Hepatocyte (in vitro differentiated cells): ENCODE measurements around the gene AMPD3.

Experiments
- CTCF ChIP-seq: fragments of 200-600 bp; sonication (generic); IDR thresholded peaks from 2 replicates; pipeline ENCODE4 v1.5.1; 2016; ENCODE audit warnings: antibody characterized with exemption, mild to moderate bottlenecking; ENCODE audit not compliant: poor library complexity
- EZH2 ChIP-seq: fragments of 200-600 bp; sonication (generic); IDR thresholded peaks from 2 replicates; pipeline ENCODE4 v1.6.1; 2016; ENCODE audit warnings: antibody characterized with exemption, mild to moderate bottlenecking, borderline replicate concordance
- EZH2phosphoT487 ChIP-seq: fragments of 200-600 bp; sonication (generic); IDR thresholded peaks from one replicate; pipeline ENCODE4 v1.6.1; 2018; ENCODE audit warnings: antibody characterized with exemption, mild to moderate bottlenecking, low read depth, moderate library complexity; ENCODE audit not compliant: unreplicated experiment, severe bottlenecking

GRCh38 chr11:10455637-10456487, 798 bp downstream of the AMPD3 start:
- TF ChIP-seq CTCF (no peak), EZH2 (no peak), EZH2phosphoT487 (no peak)
